Activated T-helper 2 cell treated with anti-CD3 and anti-CD28 coated beads, Interferon-gamma antibody, Interleukin-2, Interleukin-4, amounts not matched to agents 10 μg/mL and 5 μg/mL and 100 μg/mL, durations not matched to agents 14 hours and 24 hours and 36 hours (primary cell): Measurements from ENCODE around the gene RIC1. TPM values are rescaled to one million over a fixed set of nuclear protein-coding genes. Genes with fewer than 3 reads are reported as not detected.

Source experiments
- DNase-seq: peaks from one replicate; pipeline ENCODE4 v3.0.0; 2021; ENCODE audit warnings: low spot score
- H3K27ac Mint-ChIP-seq: one replicate; pipeline ENCODE4 v1.8.0; 2021; ENCODE audit warnings: mixed read lengths
- H3K27me3 Mint-ChIP-seq: one replicate; pipeline ENCODE4 v1.8.0; 2021; ENCODE audit warnings: low read depth, mixed read lengths
- H3K36me3 Mint-ChIP-seq: one replicate; pipeline ENCODE4 v1.8.0; 2021; ENCODE audit warnings: low read depth, mixed read lengths
- H3K4me1 Mint-ChIP-seq: one replicate; pipeline ENCODE4 v1.8.0; 2021; ENCODE audit warnings: low read depth, mixed read lengths
- H3K4me3 Mint-ChIP-seq: one replicate; pipeline ENCODE4 v1.8.0; 2021; ENCODE audit warnings: low read depth, mild to moderate bottlenecking, moderate library complexity, mixed read lengths
- H3K9me3 Mint-ChIP-seq: one replicate; pipeline ENCODE4 v1.8.0; 2021; ENCODE audit warnings: mixed read lengths
- intact Hi-C: fragments of 100-400 bp; cut with micrococcal nuclease; formaldehyde crosslinking; loops from one replicate; pipeline ENCODE4 v1.15.1; 2023
- total RNA-seq: library from RNA; stranded (reverse); gene quantifications from 2 replicates; pipeline ENCODE4 v1.2.3, GENCODE V29; 2022

The RIC1 gene
- total RNA-seq, 1 donor from 2014 or later = 21.5 TPM

GRCh38 chr9:5609226-5609596 is 19.7 kb upstream of the RIC1 start:
- no peaks in the 10 kb centered on the region for H3K27me3 Mint-ChIP-seq
- peaks cover 16% of the 10 kb centered on the region for H3K4me1 Mint-ChIP-seq
- H3K36me3 Mint-ChIP-seq = peaks cover 3% of the 10 kb centered on the region
- H3K9me3 Mint-ChIP-seq = no peaks in the 10 kb centered on the region
- H3K4me3 Mint-ChIP-seq = peak overlapping the region; percentile 59
- intact Hi-C loops = loop anchor here (10.0 kb wide), 2 partner anchors 524 to 924 kb away; no protein-coding TSS in a partner anchor
- DNase-seq = no peak
- no peak overlapping the region for H3K27ac Mint-ChIP-seq

- intact Hi-C loops = no loop called here
- H3K4me3 Mint-ChIP-seq = no peak overlapping the region
- peaks cover 3% of the 10 kb centered on the region for H3K36me3 Mint-ChIP-seq
- H3K27ac Mint-ChIP-seq = no peak overlapping the region
- no peak for DNase-seq
- H3K9me3 Mint-ChIP-seq = no peaks in the 10 kb centered on the region
- H3K27me3 Mint-ChIP-seq = no peaks in the 10 kb centered on the region
- H3K4me1 Mint-ChIP-seq = peaks cover 25% of the 10 kb centered on the region
These were observed 18.4 kb upstream of the RIC1 start for GRCh38 chr9:5610491-5610890.

- H3K4me1 Mint-ChIP-seq = peaks cover 27% of the 10 kb centered on the region
- intact Hi-C loops = no loop called here
- no peak for DNase-seq
- H3K27ac Mint-ChIP-seq = no peak overlapping the region
- H3K4me3 Mint-ChIP-seq = no peak overlapping the region
- no peaks in the 10 kb centered on the region for H3K9me3 Mint-ChIP-seq
- peaks cover 6% of the 10 kb centered on the region for H3K36me3 Mint-ChIP-seq
- no peaks in the 10 kb centered on the region for H3K27me3 Mint-ChIP-seq
These were observed 17.4 kb upstream of the RIC1 start for GRCh38 chr9:5611321-5612184.

GRCh38 chr9:5612185-5612530 is 16.7 kb upstream of the RIC1 start:
- H3K4me1 Mint-ChIP-seq = peaks cover 28% of the 10 kb centered on the region
- intact Hi-C loops = no loop called here
- H3K27me3 Mint-ChIP-seq = no peaks in the 10 kb centered on the region
- no peaks in the 10 kb centered on the region for H3K9me3 Mint-ChIP-seq
- H3K36me3 Mint-ChIP-seq = peaks cover 4% of the 10 kb centered on the region
- DNase-seq = no peak
- H3K27ac Mint-ChIP-seq = no peak overlapping the region
- H3K4me3 Mint-ChIP-seq = no peak overlapping the region

GRCh38 chr9:5614192-5614591 is 14.7 kb upstream of the RIC1 start:
- Mint-ChIP-seq H3K4me1 (peaks cover 34% of the 10 kb centered on the region), H3K4me3 (no peak overlapping the region), H3K27ac (no peak overlapping the region), H3K27me3 (no peaks in the 10 kb centered on the region), H3K9me3 (no peaks in the 10 kb centered on the region), H3K36me3 (peaks cover 10% of the 10 kb centered on the region)
- DNase-seq = no peak
- intact Hi-C loops = no loop called here

- Mint-ChIP-seq H3K4me3 (no peak overlapping the region), H3K36me3 (peaks cover 12% of the 10 kb centered on the region), H3K9me3 (no peaks in the 10 kb centered on the region), H3K27ac (no peak overlapping the region), H3K27me3 (no peaks in the 10 kb centered on the region), H3K4me1 (peaks cover 31% of the 10 kb centered on the region)
- intact Hi-C loops = no loop called here
- no peak for DNase-seq
These were observed 13.9 kb upstream of the RIC1 start for GRCh38 chr9:5614985-5615384.

- intact Hi-C loops = loop anchor here (1.0 kb wide), 1 partner anchor 10 kb away; no protein-coding TSS in a partner anchor
These were observed 11.2 kb upstream of the RIC1 start for GRCh38 chr9:5617749-5618148.

GRCh38 chr9:5620494-5620893 is 8.4 kb upstream of the RIC1 start:
- peaks cover 37% of the 10 kb centered on the region for H3K4me1 Mint-ChIP-seq
- intact Hi-C loops = loop anchor here (10.0 kb wide), 1 partner anchor 794 kb away; the partner anchor contains the start of gene UHRF2

More at GRCh38 chr9:5617749-5618148, 11.2 kb upstream of the RIC1 start:
- peak overlapping the region; percentile 34 for H3K27ac Mint-ChIP-seq
- H3K4me1 Mint-ChIP-seq = peaks cover 30% of the 10 kb centered on the region
- DNase-seq = no peak
- no peak overlapping the region for H3K4me3 Mint-ChIP-seq
- no peaks in the 10 kb centered on the region for H3K9me3 Mint-ChIP-seq
- no peaks in the 10 kb centered on the region for H3K27me3 Mint-ChIP-seq
- peaks cover 20% of the 10 kb centered on the region for H3K36me3 Mint-ChIP-seq

GRCh38 chr9:5621327-5621726 is 7.6 kb upstream of the RIC1 start:
- no peak for DNase-seq
- Mint-ChIP-seq H3K27ac (no peak overlapping the region), H3K9me3 (no peaks in the 10 kb centered on the region), H3K27me3 (no peaks in the 10 kb centered on the region), H3K36me3 (peaks cover 25% of the 10 kb centered on the region), H3K4me1 (peaks cover 37% of the 10 kb centered on the region), H3K4me3 (no peak overlapping the region)
- intact Hi-C loops = loop anchor here (10.0 kb wide), 1 partner anchor 793 kb away; the partner anchor contains the start of gene UHRF2

More at GRCh38 chr9:5620494-5620893, 8.4 kb upstream of the RIC1 start:
- no peak for DNase-seq
- Mint-ChIP-seq H3K27ac (no peak overlapping the region), H3K9me3 (no peaks in the 10 kb centered on the region), H3K27me3 (no peaks in the 10 kb centered on the region), H3K36me3 (peaks cover 28% of the 10 kb centered on the region), H3K4me3 (no peak overlapping the region)

- Mint-ChIP-seq H3K27ac (no peak overlapping the region), H3K27me3 (no peaks in the 10 kb centered on the region), H3K4me1 (peaks cover 42% of the 10 kb centered on the region), H3K36me3 (peaks cover 28% of the 10 kb centered on the region), H3K4me3 (no peak overlapping the region), H3K9me3 (no peaks in the 10 kb centered on the region)
- intact Hi-C loops = loop anchor here (10.0 kb wide), 1 partner anchor 793 kb away; the partner anchor contains the start of gene UHRF2
- no peak for DNase-seq
These were observed 6.9 kb upstream of the RIC1 start for GRCh38 chr9:5622016-5622415.

- Mint-ChIP-seq H3K4me3 (peak overlapping the region; percentile 49), H3K4me1 (peaks cover 34% of the 10 kb centered on the region)
- intact Hi-C loops = loop anchor here (5.0 to 10.0 kb wide), 6 partner anchors 93 to 947 kb away; partner anchors contain the start of genes CDC37L1 and UHRF2
These were observed 4.3 kb upstream of the RIC1 start for GRCh38 chr9:5624655-5625054.

GRCh38 chr9:5626727-5627634 is 1.9 kb upstream of the RIC1 start:
- H3K9me3 Mint-ChIP-seq = no peaks in the 10 kb centered on the region
- peak overlapping the region; percentile 98 for H3K4me3 Mint-ChIP-seq
- H3K36me3 Mint-ChIP-seq = peaks cover 21% of the 10 kb centered on the region
- peak; percentile 44 for DNase-seq
- H3K27me3 Mint-ChIP-seq = no peaks in the 10 kb centered on the region
- H3K27ac Mint-ChIP-seq = peak overlapping the region; percentile 97
- intact Hi-C loops = loop anchor here (1.0 to 10.0 kb wide), 8 partner anchors 9 to 950 kb away; partner anchors contain the start of genes CDC37L1 and UHRF2
- H3K4me1 Mint-ChIP-seq = peaks cover 43% of the 10 kb centered on the region

More at GRCh38 chr9:5624655-5625054, 4.3 kb upstream of the RIC1 start:
- peaks cover 23% of the 10 kb centered on the region for H3K36me3 Mint-ChIP-seq
- no peak for DNase-seq
- H3K27me3 Mint-ChIP-seq = no peaks in the 10 kb centered on the region
- peak overlapping the region; percentile 69 for H3K27ac Mint-ChIP-seq
- no peaks in the 10 kb centered on the region for H3K9me3 Mint-ChIP-seq
